ENCODE measurements around the gene TFDP1. TPM values are rescaled to one million over a fixed set of nuclear protein-coding genes. Genes with fewer than 3 reads are reported as not detected.

Gene TFDP1
- polyA plus RNA-seq, 1 of the 3 experiments (the other 2 are of a cell fraction) = 76.7 TPM

DNA sequence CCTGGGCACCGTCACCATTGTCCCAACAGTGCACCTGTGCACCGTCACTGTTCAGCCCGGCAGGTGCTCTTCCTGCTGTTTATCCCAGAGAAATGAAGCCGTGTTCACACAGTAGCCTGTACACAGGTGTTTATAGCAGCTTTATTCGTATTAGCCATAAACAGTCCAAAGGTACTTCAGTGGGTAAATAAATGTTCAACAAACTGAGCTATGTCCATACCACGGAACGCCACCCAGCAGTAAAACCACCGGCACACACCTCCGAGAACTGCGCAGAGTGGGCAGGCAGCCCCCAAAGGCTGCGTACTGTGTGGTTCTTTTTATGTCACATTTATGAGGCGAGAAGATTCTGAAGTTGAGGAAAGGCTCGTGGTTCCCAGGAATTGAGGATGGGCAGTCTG lies 49.2 kb upstream of the TFDP1 start:
- Histone ChIP-seq H3K9me2 (no peaks in the 10 kb centered on the region), H4K20me1 (ENCODE audit: insufficient read depth) (peaks cover 43% of the 10 kb centered on the region), H3K9me3 (no peaks in the 10 kb centered on the region), H3F3A (replicated peaks; ENCODE audit: insufficient read depth) (peaks cover 5% of the 10 kb centered on the region), H3K36me3 (replicated peaks in 1 of 2; ENCODE audit: control insufficient read depth in 1 of 2, insufficient read depth in 2 of 2, low read length in 1 of 2) (peaks cover 24 to 43% of the 10 kb centered on the region in 2 experiments), H3K27ac (ENCODE audit: low read depth in 2 of 2, low read length in 1 of 2) (no peak overlapping the region), H3K4me1 (ENCODE audit: control insufficient read depth in 1 of 2, insufficient read depth in 2 of 2, low read depth in 1 of 2, low read length in 1 of 2) (peaks cover 0 to 35% of the 10 kb centered on the region in 2 experiments; a peak in 2 of 4 replicates), H3K27me3 (ENCODE audit: insufficient read depth) (no peaks in the 10 kb centered on the region), H3K4me3 (ENCODE audit: low read depth in 2 of 2, low read length in 1 of 2) (no peak overlapping the region), H3K4me2 (no peak overlapping the region), H2AFZ (ENCODE audit: low read depth) (no peak overlapping the region), H3K9ac (no peak overlapping the region), H3K79me2 (ENCODE audit: insufficient read depth) (peaks cover 12% of the 10 kb centered on the region)
- WGBS (ENCODE audit: low lambda C conversion rate) = 97% methylated on average over 13 of the region's 13 CpGs
- CTCF ChIA-PET = no interaction called here
- POLR2A ChIA-PET = interaction anchor here (1.1 kb wide), 1 partner anchor 9 kb away, joined by 4 read pairs; no protein-coding TSS in a partner anchor
- no peak for DNase-seq
- TF ChIP-seq TAF1 (IDR thresholded peaks at IDR 0.05; ENCODE audit: borderline replicate concordance, low read depth, low read length) = no peak
- TF ChIP-seq ELF1 (IDR thresholded peaks at IDR 0.05) = no peak
- TF ChIP-seq RFX5 (IDR thresholded peaks at IDR 0.05; ENCODE audit: low read length) = no peak
- no peak for TF ChIP-seq NFIC (IDR thresholded peaks at IDR 0.05; ENCODE audit: borderline replicate concordance)
- TF ChIP-seq, protein P1, sequence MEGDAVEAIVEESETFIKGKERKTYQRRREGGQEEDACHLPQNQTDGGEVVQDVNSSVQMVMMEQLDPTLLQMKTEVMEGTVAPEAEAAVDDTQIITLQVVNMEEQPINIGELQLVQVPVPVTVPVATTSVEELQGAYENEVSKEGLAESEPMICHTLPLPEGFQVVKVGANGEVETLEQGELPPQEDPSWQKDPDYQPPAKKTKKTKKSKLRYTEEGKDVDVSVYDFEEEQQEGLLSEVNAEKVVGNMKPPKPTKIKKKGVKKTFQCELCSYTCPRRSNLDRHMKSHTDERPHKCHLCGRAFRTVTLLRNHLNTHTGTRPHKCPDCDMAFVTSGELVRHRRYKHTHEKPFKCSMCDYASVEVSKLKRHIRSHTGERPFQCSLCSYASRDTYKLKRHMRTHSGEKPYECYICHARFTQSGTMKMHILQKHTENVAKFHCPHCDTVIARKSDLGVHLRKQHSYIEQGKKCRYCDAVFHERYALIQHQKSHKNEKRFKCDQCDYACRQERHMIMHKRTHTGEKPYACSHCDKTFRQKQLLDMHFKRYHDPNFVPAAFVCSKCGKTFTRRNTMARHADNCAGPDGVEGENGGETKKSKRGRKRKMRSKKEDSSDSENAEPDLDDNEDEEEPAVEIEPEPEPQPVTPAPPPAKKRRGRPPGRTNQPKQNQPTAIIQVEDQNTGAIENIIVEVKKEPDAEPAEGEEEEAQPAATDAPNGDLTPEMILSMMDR (IDR thresholded peaks at IDR 0.05) = no peak
- TF ChIP-seq EP300 (IDR thresholded peaks at IDR 0.05; ENCODE audit: borderline replicate concordance in 1 of 2, low read depth in 1 of 2, low read length in 1 of 2) = no peak
- TF ChIP-seq, protein P2, sequence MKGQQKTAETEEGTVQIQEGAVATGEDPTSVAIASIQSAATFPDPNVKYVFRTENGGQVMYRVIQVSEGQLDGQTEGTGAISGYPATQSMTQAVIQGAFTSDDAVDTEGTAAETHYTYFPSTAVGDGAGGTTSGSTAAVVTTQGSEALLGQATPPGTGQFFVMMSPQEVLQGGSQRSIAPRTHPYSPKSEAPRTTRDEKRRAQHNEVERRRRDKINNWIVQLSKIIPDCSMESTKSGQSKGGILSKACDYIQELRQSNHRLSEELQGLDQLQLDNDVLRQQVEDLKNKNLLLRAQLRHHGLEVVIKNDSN (IDR thresholded peaks at IDR 0.05; ENCODE audit: borderline replicate concordance, low read depth) = no peak
- no peak for TF ChIP-seq CHD2 (IDR thresholded peaks at IDR 0.05; ENCODE audit: low read length, partially characterized antibody)
- TF ChIP-seq GATA2 (CRISPR knock-in tag; IDR thresholded peaks at IDR 0.05) = no peak
- TF ChIP-seq SMC3 (IDR thresholded peaks at IDR 0.05; ENCODE audit: low read depth, low read length) = no peak
- TF ChIP-seq FOSL2 (IDR thresholded peaks at IDR 0.05; ENCODE audit: borderline replicate concordance, low read depth) = no peak
- TF ChIP-seq, protein P3, sequence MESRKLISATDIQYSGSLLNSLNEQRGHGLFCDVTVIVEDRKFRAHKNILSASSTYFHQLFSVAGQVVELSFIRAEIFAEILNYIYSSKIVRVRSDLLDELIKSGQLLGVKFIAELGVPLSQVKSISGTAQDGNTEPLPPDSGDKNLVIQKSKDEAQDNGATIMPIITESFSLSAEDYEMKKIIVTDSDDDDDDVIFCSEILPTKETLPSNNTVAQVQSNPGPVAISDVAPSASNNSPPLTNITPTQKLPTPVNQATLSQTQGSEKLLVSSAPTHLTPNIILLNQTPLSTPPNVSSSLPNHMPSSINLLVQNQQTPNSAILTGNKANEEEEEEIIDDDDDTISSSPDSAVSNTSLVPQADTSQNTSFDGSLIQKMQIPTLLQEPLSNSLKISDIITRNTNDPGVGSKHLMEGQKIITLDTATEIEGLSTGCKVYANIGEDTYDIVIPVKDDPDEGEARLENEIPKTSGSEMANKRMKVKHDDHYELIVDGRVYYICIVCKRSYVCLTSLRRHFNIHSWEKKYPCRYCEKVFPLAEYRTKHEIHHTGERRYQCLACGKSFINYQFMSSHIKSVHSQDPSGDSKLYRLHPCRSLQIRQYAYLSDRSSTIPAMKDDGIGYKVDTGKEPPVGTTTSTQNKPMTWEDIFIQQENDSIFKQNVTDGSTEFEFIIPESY (IDR thresholded peaks at IDR 0.05; ENCODE audit: borderline replicate concordance, low read depth) = no peak
- no peak for TF ChIP-seq FOXJ3 (CRISPR knock-in tag; IDR thresholded peaks at IDR 0.05)
- TF ChIP-seq TEAD4 (IDR thresholded peaks at IDR 0.05; ENCODE audit: borderline replicate concordance, insufficient read depth) = no peak
- no peak for TF ChIP-seq RXRA (IDR thresholded peaks at IDR 0.05; ENCODE audit: borderline replicate concordance, low read depth)
- no peak for TF ChIP-seq MXI1 (IDR thresholded peaks at IDR 0.05; ENCODE audit: low read depth, low read length)
- TF ChIP-seq FOXM1 (IDR thresholded peaks at IDR 0.05; ENCODE audit: low read depth) = no peak
- TF ChIP-seq SIN3A (IDR thresholded peaks at IDR 0.05; ENCODE audit: borderline replicate concordance, low read depth, low read length) = no peak
- no peak for TF ChIP-seq NRF1 (IDR thresholded peaks at IDR 0.05; ENCODE audit: low read depth, low read length)

Data from SK-N-SH (cell line).